Keratinocyte (primary cell): ENCODE data around the gene PTRH1. TPM values are rescaled to one million over a fixed set of nuclear protein-coding genes. Genes with fewer than 3 reads are reported as not detected.

Source experiments
- DNase-seq: peaks from one replicate; pipeline ENCODE4 v3.0.0-alpha.2; 2011; ENCODE audit warnings: low read depth, missing footprints, low spot score
- FAIRE-seq: peaks from 2 replicates; lab custom pipeline; 2011; peaks lifted over from hg19 to GRCh38; lab: Jason Lieb, UNC
- H2AFZ ChIP-seq: 2 replicates; pipeline ENCODE4 v1.6.0; 2012; ENCODE audit warnings: low read length, control low read depth, inconsistent platforms; ENCODE audit not compliant: control insufficient read depth
- H3K27ac ChIP-seq: 2 replicates; pipeline ENCODE4 v1.5.1; 2011; ENCODE audit warnings: low read length; ENCODE audit not compliant: control insufficient read depth, insufficient read depth
- H3K27me3 ChIP-seq: 3 replicates; pipeline ENCODE4 v1.6.0; 2011; ENCODE audit warnings: low read length; ENCODE audit not compliant: control insufficient read depth, insufficient read depth; ENCODE audit errors: extremely low read depth
- H3K36me3 ChIP-seq, 2 experiments: 2 replicates in 1 of 2; 3 replicates in 1 of 2; pipeline ENCODE4 v1.5.1; 2011; ENCODE audit warnings: low read length in 2 of 2, mild to moderate bottlenecking in 1 of 2; ENCODE audit not compliant: control insufficient read depth in 2 of 2, insufficient read depth in 2 of 2; ENCODE audit errors: extremely low read depth in 1 of 2
- H3K4me1 ChIP-seq: 3 replicates; pipeline ENCODE4 v1.5.1; 2011; ENCODE audit warnings: low read length; ENCODE audit not compliant: control insufficient read depth, insufficient read depth; ENCODE audit errors: extremely low read depth
- H3K4me2 ChIP-seq: 3 replicates; pipeline ENCODE4 v1.6.0; 2011; ENCODE audit warnings: low read depth, low read length; ENCODE audit not compliant: control insufficient read depth, insufficient read depth; ENCODE audit errors: extremely low read depth
- H3K4me3 ChIP-seq, 3 experiments: fragments of 200-600 bp in 1 of 3; sonication (generic) in 1 of 3; 2 replicates in 2 of 3; 3 replicates in 1 of 3; pipeline ENCODE4 v1.5.1; 2011 to 2016; ENCODE audit warnings: low read length in 3 of 3, mild to moderate bottlenecking in 3 of 3, control low read depth in 2 of 3, inconsistent platforms in 1 of 3, low read depth in 1 of 3, mixed read lengths in 1 of 3, mixed run types in 1 of 3, moderate library complexity in 1 of 3; ENCODE audit not compliant: control insufficient read depth in 2 of 3, insufficient read depth in 2 of 3; ENCODE audit errors: extremely low read depth in 1 of 3
- H3K79me2 ChIP-seq: 2 replicates; pipeline ENCODE4 v1.6.0; 2012; ENCODE audit warnings: low read length; ENCODE audit not compliant: control insufficient read depth, insufficient read depth
- H3K9ac ChIP-seq: 3 replicates; pipeline ENCODE4 v1.6.0; 2011; ENCODE audit warnings: low read length; ENCODE audit not compliant: control insufficient read depth, insufficient read depth; ENCODE audit errors: extremely low read depth
- H3K9me1 ChIP-seq: 3 replicates; pipeline ENCODE4 v1.6.0; 2011; ENCODE audit warnings: low read length; ENCODE audit not compliant: control insufficient read depth, insufficient read depth; ENCODE audit errors: extremely low read depth
- H3K9me3 ChIP-seq: 2 replicates; pipeline ENCODE4 v1.5.1; 2012; ENCODE audit warnings: low read depth, low read length; ENCODE audit not compliant: control insufficient read depth
- H4K20me1 ChIP-seq: 3 replicates; pipeline ENCODE4 v1.6.0; 2011; ENCODE audit warnings: low read length; ENCODE audit not compliant: control insufficient read depth, insufficient read depth; ENCODE audit errors: extremely low read depth
- EZH2 ChIP-seq: IDR thresholded peaks from one replicate; pipeline ENCODE4 v1.6.1; 2012; ENCODE audit warnings: inconsistent platforms, mild to moderate bottlenecking, low read length, moderate library complexity
- dilution Hi-C: fragments of 300-500 bp; cut with MboI; formaldehyde crosslinking; loops from one replicate; pipeline ENCODE4 v1.7.0; 2020; ENCODE audit warnings: low sequenced_read_pairs; ENCODE audit not compliant: extremely low pct_ligation_motif_present
- polyA plus RNA-seq, 5 experiments: library from polyadenylated mRNA; depleted of rRNA in 3 of 5; stranded (reverse) in 3 of 5; stranded (forward) in 1 of 5; unstranded in 1 of 5; fragments of >200 nt; gene quantifications; 1 replicate in 1 of 5; 2 replicates in 3 of 5; 3 replicates in 1 of 5; pipeline versions ENCODE4 v1.2.1 to v1.2.3, GENCODE V29; 2011 to 2012; ENCODE audit warnings: missing spikeins in 2 of 5, low read depth in 1 of 5, low replicate concordance in 1 of 5
- TF ChIP-seq, protein P1 (sequence below), 3 experiments: IDR thresholded peaks in 1 of 3; conservative IDR thresholded peaks in 1 of 3; optimal IDR thresholded peaks in 1 of 3; 2 replicates in 2 of 3; 3 replicates in 1 of 3; pipeline versions ENCODE3 to v1.5.1; 2011; ENCODE audit warnings: low read length in 3 of 3, mild to moderate bottlenecking in 3 of 3, moderate library complexity in 2 of 3, control low read depth in 1 of 3, inconsistent platforms in 1 of 3; ENCODE audit not compliant: insufficient read depth in 2 of 3; ENCODE audit errors: extremely low read depth in 1 of 3

PTRH1 gene
- polyA plus RNA-seq, 1 donor (not counting 4 experiments of a cell fraction or from before 2014, with no cell fraction given): 14.3 TPM

DNA sequence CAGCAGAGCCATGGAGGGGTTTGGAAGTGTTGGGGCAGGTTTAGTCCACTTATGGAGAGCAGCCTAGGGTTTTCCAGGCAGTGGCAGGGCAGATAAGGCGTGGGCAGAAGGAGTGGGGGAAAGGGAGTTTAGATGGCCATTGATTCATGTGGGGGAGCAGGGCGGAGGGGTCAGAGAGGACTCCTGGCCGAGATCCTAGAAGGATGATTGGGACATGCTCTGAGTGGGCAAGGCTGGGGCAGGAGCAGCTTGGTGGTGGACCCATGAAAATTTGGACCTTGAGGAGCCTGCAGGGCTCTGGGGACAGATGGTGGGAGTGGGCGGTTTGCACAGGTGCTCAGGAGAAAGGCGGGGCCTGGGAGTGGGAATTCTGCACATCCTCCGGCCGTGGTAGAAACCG lies 37.7 kb upstream of the PTRH1 start:
- no peak overlapping the region for H2AFZ ChIP-seq
- H3K27me3 ChIP-seq: peaks cover 44% of the 10 kb centered on the region
- DNase-seq (no peak), FAIRE-seq (no peak)
- dilution Hi-C loops: no loop called here
- no peaks in the 10 kb centered on the region for H3K36me3 ChIP-seq
- no peaks in the 10 kb centered on the region for H4K20me1 ChIP-seq
- H3K27ac ChIP-seq: no peak overlapping the region
- H3K4me3 ChIP-seq: no peak overlapping the region
- H3K9me3 ChIP-seq: no peaks in the 10 kb centered on the region
- no peak overlapping the region for H3K9ac ChIP-seq
- no peak overlapping the region for H3K4me2 ChIP-seq
- no peaks in the 10 kb centered on the region for H3K79me2 ChIP-seq
- TF ChIP-seq EZH2: no peak
- TF ChIP-seq, protein P1, sequence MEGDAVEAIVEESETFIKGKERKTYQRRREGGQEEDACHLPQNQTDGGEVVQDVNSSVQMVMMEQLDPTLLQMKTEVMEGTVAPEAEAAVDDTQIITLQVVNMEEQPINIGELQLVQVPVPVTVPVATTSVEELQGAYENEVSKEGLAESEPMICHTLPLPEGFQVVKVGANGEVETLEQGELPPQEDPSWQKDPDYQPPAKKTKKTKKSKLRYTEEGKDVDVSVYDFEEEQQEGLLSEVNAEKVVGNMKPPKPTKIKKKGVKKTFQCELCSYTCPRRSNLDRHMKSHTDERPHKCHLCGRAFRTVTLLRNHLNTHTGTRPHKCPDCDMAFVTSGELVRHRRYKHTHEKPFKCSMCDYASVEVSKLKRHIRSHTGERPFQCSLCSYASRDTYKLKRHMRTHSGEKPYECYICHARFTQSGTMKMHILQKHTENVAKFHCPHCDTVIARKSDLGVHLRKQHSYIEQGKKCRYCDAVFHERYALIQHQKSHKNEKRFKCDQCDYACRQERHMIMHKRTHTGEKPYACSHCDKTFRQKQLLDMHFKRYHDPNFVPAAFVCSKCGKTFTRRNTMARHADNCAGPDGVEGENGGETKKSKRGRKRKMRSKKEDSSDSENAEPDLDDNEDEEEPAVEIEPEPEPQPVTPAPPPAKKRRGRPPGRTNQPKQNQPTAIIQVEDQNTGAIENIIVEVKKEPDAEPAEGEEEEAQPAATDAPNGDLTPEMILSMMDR (optimal IDR thresholded peaks at IDR 0.05 in 1 of 3, IDR thresholded peaks at IDR 0.05 in 1 of 3, conservative IDR thresholded peaks at IDR 0.05 in 1 of 3; ENCODE audit: extremely low read depth in 1 of 3, insufficient read depth in 2 of 3, low read length in 3 of 3): no peak
- no peaks in the 10 kb centered on the region for H3K4me1 ChIP-seq
- H3K9me1 ChIP-seq: no peaks in the 10 kb centered on the region

DNA sequence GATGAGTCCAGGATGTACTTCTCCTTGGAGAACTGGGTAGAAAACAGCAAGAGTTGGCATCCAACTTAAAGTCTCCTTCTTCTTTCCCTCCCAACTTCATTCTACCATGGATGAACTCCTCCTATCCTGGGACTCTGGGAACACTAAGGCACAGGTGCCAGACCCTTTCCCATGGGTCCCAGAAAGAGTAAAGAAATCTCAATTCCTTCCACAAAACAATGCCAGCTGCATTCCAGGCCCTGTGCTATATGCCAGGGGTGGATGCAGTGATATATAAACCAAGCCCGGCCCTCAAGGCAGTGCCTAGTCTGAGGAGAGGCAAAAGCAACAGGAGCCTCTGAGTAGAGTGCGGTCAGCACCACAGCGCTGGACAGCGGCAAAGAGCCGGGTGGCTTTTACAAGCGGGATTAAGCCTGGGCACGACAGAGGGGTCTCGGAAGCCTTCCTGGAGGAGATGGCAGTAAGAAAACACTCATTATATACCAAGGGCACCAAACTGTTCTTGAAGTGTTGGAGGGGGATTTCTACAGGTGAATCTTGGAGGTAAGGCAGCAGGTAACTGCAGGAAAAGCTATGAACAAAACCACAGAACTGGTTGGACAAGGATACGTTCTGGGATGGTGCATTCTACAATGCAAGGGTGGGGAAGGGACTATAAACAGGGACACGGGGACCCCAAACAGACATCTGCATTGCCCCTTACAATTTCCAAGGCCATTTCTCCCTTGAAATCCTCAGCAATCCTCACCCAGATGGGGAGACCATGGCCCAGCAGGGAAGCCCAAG lies 36.0 kb upstream of the PTRH1 start:
- DNase-seq: no peak
- peaks cover 43% of the 10 kb centered on the region for H3K27me3 ChIP-seq
- no peak overlapping the region for H3K9ac ChIP-seq
- H3K9me3 ChIP-seq: no peaks in the 10 kb centered on the region
- H3K4me2 ChIP-seq: no peak overlapping the region
- no peak overlapping the region for H2AFZ ChIP-seq
- dilution Hi-C loops: no loop called here
- no peak overlapping the region for H3K4me3 ChIP-seq
- no peak for FAIRE-seq
- no peaks in the 10 kb centered on the region for H3K36me3 ChIP-seq
- no peaks in the 10 kb centered on the region for H3K79me2 ChIP-seq
- H3K4me1 ChIP-seq: no peaks in the 10 kb centered on the region
- H4K20me1 ChIP-seq: no peaks in the 10 kb centered on the region
- H3K9me1 ChIP-seq: no peaks in the 10 kb centered on the region
- H3K27ac ChIP-seq: no peak overlapping the region
- TF ChIP-seq, protein P1 (optimal IDR thresholded peaks at IDR 0.05 in 1 of 3, IDR thresholded peaks at IDR 0.05 in 1 of 3, conservative IDR thresholded peaks at IDR 0.05 in 1 of 3; ENCODE audit: extremely low read depth in 1 of 3, insufficient read depth in 2 of 3, low read length in 3 of 3): no peak
- TF ChIP-seq EZH2: no peak
